Measurements from ENCODE around the gene PRRC2B.

Gene PRRC2B

DNA sequence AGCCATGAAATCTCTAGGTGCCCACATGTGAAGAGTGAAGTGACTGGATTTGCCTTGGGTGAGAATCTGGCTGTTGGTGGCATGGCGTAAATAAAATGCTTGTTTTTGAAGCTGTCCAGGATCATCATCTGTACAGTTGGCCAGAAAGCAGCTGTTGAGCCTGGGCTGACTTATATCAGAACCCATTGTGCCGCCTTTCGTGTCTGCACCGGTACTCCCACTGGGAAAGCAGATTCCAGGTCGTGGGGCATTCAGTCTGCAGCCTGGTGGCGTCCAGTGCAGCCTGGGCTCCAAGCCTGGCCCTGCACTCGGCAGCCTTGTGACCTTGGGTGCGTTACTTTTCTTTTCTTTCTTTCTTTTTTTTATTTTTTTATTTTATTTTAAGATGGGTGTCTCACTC lies 27.8 kb downstream of the PRRC2B start:
- H3K27me3 ChIP-seq (ENCODE audit: low read depth) = no peaks in the 10 kb centered on the region
- H3K36me3 ChIP-seq (replicated peaks) = peaks cover 44% of the 10 kb centered on the region
- no peak for DNase-seq (ENCODE audit: low spot score in 2 of 2)
- peaks cover 21% of the 10 kb centered on the region for H3K4me1 ChIP-seq
- H3K4me3 ChIP-seq = no peak overlapping the region
- in situ Hi-C loops (cut with MboI; ENCODE audit: low sequenced_read_pairs) = no loop called here
- no peaks in the 10 kb centered on the region for H3K9me3 ChIP-seq

DNA sequence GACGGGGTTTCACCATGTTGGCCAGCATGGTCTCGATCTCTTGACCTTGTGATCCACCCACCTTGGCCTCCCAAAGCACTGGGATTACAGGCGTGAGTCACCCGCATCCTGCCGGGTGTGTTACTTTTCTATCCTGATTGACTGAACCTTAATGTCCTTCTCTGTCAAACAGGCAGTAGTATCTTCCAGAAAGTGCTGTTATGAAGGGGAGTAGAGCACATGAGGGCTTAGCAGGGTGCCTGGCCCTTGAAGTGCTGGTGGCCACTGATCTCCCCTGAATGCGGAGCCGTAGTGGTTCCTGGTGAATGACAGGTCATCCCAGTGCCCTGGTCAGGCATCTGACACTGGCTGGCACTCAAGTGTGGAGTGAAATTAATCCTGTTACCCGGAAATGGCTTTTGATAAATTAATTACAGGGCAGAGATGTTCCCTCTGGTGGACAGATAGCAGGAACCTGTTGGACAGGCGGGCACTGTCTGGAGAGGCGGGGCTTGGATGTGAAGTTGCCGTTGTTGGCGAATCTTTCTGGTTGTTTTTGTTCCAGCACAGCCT lies 28.4 kb downstream of the PRRC2B start:
- peaks cover 37% of the 10 kb centered on the region for H3K36me3 ChIP-seq (replicated peaks)
- peaks cover 18% of the 10 kb centered on the region for H3K4me1 ChIP-seq
- in situ Hi-C loops (cut with MboI; ENCODE audit: low sequenced_read_pairs) = no loop called here
- no peak overlapping the region for H3K4me3 ChIP-seq
- H3K9me3 ChIP-seq = no peaks in the 10 kb centered on the region
- DNase-seq (ENCODE audit: low spot score in 2 of 2) = no peak
- H3K27me3 ChIP-seq (ENCODE audit: low read depth) = no peaks in the 10 kb centered on the region

DNA sequence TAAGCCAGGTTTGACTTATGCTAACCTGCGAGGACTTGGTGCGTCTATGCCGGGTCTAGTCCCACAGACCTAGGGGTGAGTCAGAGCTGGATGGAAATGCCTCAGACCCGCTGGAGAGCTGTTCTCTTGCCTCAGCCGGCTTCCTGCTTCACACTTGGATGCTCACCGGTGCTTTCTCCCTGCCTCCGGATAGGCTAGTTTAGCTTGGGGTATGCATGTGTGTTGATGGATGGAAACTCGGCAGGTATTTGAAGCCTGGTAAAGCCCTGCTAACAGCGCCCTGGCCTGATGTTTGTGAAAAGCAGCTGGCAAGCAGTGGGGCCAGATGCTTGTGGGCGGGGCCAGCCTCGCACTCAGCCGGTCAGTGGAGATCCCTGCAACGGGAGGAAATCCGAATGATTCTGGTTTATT lies 29.3 kb downstream of the PRRC2B start:
- Histone ChIP-seq H3K36me3 (replicated peaks) (peaks cover 32% of the 10 kb centered on the region), H3K27me3 (ENCODE audit: low read depth) (no peaks in the 10 kb centered on the region), H3K4me3 (no peak overlapping the region), H3K9me3 (no peaks in the 10 kb centered on the region), H3K4me1 (peaks cover 15% of the 10 kb centered on the region)
- DNase-seq (ENCODE audit: low spot score in 2 of 2) = no peak
- in situ Hi-C loops (cut with MboI; ENCODE audit: low sequenced_read_pairs) = no loop called here

DNA sequence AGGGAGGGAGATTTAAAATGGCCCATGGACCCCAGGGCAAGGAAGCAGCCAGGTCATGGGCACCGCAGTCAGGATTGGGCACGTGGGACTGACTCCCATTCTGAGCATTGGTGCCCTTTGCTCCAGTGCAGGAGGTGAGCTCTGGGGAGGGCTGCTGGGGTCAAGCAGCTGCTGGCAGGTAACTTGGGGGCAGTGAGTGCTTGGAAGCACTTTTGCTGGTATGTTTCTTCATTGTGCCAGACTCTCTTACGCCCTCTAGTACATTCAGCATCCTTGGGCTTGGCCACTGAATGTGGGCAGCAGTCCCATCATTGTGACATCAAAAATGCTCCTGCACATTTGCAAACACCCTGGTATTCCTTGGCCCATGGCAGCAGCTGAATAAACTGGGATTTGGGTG lies 32.7 kb downstream of the PRRC2B start:
- H3K4me1 ChIP-seq = no peaks in the 10 kb centered on the region; the same call in 1 of the 2 replicates
- in situ Hi-C loops (cut with MboI; ENCODE audit: low sequenced_read_pairs) = no loop called here

DNA sequence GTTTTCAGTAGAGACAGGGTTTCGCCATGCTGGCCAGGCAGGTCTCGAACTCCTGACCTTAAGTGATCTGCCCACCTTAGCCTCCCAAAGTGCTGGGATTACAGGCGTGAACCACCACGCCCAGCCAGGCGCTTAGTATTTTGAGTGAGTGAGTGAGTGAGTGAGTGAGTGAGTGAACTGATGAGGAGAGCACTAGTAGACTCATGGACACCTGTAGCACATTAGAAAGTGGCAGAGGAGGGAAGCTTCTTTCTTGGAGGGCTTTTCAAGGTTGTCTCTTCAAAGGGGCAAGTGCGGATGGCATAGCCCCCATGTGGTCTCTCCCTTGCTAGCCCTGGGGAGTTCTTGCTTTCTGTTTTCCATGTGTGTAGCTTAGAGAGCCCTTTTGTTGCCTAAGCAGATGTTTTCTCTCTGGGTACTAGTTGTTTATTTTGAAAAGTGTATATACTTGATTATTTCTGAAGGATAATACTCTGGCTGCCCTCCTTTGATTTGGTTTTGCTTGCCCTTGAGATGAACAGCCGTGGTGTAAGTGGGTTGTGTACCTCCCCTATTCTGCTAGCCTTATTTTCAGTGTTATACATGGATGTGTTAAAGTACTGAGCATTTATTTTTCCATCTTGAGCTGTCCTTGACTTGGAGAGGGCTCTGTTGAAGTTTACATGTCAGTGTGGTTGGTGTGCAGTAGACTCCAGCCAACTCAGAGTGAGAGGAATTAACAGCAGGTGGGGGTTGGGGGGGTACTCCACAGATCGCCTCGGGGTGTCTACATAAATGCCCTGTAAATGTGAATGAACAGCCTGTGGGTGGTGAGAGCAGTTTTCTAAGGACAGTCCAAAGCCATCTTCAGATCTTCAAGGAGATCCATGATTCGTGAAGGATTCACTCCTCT lies 35.5 kb downstream of the PRRC2B start:
- in situ Hi-C loops (cut with MboI; ENCODE audit: low sequenced_read_pairs) = no loop called here
- H3K4me1 ChIP-seq = no peaks in the 10 kb centered on the region; the same call in none of the 2 replicates
- H3K36me3 ChIP-seq (replicated peaks) = peaks cover 54% of the 10 kb centered on the region
- H3K27me3 ChIP-seq (ENCODE audit: low read depth) = no peaks in the 10 kb centered on the region
- H3K4me3 ChIP-seq = no peak overlapping the region
- DNase-seq (ENCODE audit: low spot score in 2 of 2) = no peak
- no peaks in the 10 kb centered on the region for H3K9me3 ChIP-seq

More for the DNA sequence above, 32.7 kb downstream of the PRRC2B start:
- H3K36me3 ChIP-seq (replicated peaks) = peaks cover 42% of the 10 kb centered on the region
- no peaks in the 10 kb centered on the region for H3K27me3 ChIP-seq (ENCODE audit: low read depth)
- DNase-seq (ENCODE audit: low spot score in 2 of 2) = no peak
- H3K4me3 ChIP-seq = no peak overlapping the region
- H3K9me3 ChIP-seq = no peaks in the 10 kb centered on the region

DNA sequence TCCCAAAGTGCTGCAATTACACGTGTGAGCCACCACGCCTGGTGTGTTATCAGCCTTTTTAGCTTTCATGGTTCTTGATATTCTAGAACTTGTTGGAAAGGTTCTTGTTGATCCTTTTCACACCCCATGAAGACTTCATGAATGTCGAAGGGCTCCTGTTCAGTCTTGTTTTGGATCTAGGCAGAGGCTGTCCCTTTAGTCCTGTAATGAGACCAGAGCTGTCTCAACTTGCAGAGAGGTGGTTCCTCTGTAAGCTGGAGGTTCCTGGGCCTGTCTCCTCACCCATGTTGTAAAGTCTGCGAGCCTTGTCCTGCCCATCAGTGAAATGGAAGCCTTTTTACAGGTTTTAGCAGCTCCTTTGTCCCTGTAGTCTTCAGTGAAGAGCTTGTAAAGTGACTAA lies 38.2 kb downstream of the PRRC2B start:
- H3K4me3 ChIP-seq = no peak overlapping the region
- H3K27me3 ChIP-seq (ENCODE audit: low read depth) = no peaks in the 10 kb centered on the region
- DNase-seq (ENCODE audit: low spot score in 2 of 2) = no peak
- in situ Hi-C loops (cut with MboI; ENCODE audit: low sequenced_read_pairs) = no loop called here
- peaks cover 72% of the 10 kb centered on the region for H3K36me3 ChIP-seq (replicated peaks)
- H3K9me3 ChIP-seq = no peaks in the 10 kb centered on the region
- peaks cover 22% of the 10 kb centered on the region for H3K4me1 ChIP-seq

DNA sequence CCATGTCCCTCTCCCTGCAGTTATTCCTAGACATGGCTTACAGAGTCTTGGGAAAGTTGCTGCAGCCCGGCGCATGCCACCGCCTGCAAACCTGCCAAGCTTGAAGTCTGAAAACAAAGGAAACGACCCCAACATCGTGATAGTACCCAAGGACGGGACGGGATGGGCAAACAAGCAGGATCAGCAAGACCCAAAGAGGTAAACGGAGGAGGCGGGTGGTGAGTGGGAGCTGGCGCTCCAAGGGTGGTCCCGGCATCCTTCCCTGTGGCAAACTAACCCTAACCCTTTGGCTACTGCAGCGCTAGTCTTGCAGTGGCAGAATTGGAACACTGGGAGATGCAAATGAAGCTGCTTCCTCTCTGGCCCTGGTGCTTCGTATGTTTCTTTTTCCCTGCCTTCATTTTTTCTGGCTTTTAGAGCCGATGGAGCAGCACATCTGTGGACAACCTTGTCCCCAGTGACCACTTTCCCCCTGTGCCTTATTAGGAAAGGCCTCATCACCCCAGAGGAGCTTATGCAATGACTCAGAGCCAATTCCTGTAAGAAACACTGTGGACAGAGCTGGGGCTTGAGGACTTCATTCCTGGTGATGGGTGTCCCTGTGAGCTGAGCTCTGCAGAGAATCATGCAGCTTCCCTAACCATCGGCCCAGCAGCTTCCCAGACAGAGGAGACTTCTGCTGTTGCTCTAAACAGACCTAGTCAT lies 38.9 kb downstream of the PRRC2B start:
- peaks cover 76% of the 10 kb centered on the region for H3K36me3 ChIP-seq (replicated peaks)
- no peak for DNase-seq (ENCODE audit: low spot score in 2 of 2)
- in situ Hi-C loops (cut with MboI; ENCODE audit: low sequenced_read_pairs) = no loop called here

DNA sequence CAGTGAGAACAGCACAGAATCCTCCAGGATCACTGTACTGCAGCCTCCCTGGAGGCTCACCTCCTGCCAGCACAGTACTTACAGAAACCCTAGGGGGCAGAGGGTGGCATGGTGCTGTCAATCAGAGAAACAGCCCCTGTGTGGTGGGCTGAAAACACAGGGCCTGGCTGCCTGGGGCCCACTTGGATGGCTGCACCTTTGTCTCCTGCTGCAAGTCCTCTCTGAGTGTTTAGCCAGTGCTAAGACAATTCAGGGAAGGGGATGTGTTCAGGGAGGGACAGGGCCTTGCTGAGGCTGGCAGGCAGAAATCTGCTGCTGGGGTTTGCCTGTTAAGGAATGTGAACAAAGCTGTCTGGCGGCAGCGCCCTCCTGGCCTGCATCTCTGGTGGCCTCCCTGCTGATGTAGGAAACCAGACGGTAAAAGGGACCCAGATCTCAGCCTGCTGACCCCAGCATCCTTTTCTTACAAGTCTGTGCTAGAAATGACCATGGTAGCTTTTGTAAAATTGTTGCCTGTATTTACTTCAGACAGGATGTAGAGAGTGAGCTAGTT lies 39.5 kb downstream of the PRRC2B start:
- Histone ChIP-seq H3K27me3 (ENCODE audit: low read depth) (no peaks in the 10 kb centered on the region), H3K36me3 (replicated peaks) (peaks cover 82% of the 10 kb centered on the region), H3K4me1 (peaks cover 26% of the 10 kb centered on the region), H3K9me3 (no peaks in the 10 kb centered on the region), H3K4me3 (no peak overlapping the region)
- no peak for DNase-seq (ENCODE audit: low spot score in 2 of 2)
- in situ Hi-C loops (cut with MboI; ENCODE audit: low sequenced_read_pairs) = no loop called here

More for the DNA sequence above, 38.9 kb downstream of the PRRC2B start:
- Histone ChIP-seq H3K9me3 (no peaks in the 10 kb centered on the region), H3K4me3 (no peak overlapping the region), H3K4me1 (peaks cover 26% of the 10 kb centered on the region), H3K27me3 (ENCODE audit: low read depth) (no peaks in the 10 kb centered on the region)

DNA sequence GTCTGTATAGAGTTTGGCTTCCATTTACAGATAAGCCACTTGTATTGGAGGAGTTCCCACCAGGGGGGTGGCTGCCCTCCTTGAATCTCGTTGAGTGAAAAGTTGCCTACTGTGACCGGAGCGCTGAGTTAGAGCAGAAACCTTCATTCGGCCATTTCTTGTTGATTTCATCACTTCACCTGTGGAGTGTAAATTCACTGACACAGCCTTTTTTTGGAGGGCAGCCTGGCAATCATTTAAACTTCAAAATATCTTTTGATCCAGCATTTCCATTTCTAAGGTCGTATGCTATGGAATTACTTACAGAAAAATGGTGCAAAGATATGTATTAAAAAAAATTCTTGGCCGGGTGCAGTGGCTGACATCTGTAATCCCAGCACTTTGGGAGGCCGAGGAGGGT lies 40.8 kb downstream of the PRRC2B start:
- H3K4me1 ChIP-seq = peaks cover 26% of the 10 kb centered on the region
- in situ Hi-C loops (cut with MboI; ENCODE audit: low sequenced_read_pairs) = no loop called here
- H3K9me3 ChIP-seq = no peaks in the 10 kb centered on the region
- no peak overlapping the region for H3K4me3 ChIP-seq
- H3K36me3 ChIP-seq (replicated peaks) = peaks cover 91% of the 10 kb centered on the region
- no peak for DNase-seq (ENCODE audit: low spot score in 2 of 2)
- no peaks in the 10 kb centered on the region for H3K27me3 ChIP-seq (ENCODE audit: low read depth)

DNA sequence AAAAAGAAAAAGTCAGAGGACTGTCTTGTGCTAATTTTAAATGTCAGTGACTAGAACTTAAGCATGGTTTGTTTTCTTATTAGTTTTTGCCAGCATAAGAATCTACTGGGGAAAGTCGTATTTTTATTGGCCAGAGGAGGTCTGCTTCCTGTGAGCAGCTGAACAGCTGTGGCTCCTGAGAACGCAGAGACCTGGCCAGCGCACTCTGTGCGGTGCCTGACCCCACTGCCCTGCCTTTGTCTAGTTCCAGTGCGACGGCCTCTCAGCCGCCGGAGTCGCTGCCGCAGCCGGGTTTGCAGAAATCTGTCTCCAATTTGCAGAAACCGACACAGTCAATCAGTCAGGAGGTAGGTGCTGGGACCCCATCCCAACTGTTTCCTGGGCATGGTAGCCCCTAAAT lies 42.5 kb downstream of the PRRC2B start:
- peaks cover 91% of the 10 kb centered on the region for H3K36me3 ChIP-seq (replicated peaks)
- H3K9me3 ChIP-seq = no peaks in the 10 kb centered on the region
- no peaks in the 10 kb centered on the region for H3K27me3 ChIP-seq (ENCODE audit: low read depth)
- in situ Hi-C loops (cut with MboI; ENCODE audit: low sequenced_read_pairs) = no loop called here
- no peak overlapping the region for H3K4me3 ChIP-seq
- H3K4me1 ChIP-seq = peaks cover 26% of the 10 kb centered on the region
- DNase-seq (ENCODE audit: low spot score in 2 of 2) = peak in 1 of 2 experiments; percentile 26

DNA sequence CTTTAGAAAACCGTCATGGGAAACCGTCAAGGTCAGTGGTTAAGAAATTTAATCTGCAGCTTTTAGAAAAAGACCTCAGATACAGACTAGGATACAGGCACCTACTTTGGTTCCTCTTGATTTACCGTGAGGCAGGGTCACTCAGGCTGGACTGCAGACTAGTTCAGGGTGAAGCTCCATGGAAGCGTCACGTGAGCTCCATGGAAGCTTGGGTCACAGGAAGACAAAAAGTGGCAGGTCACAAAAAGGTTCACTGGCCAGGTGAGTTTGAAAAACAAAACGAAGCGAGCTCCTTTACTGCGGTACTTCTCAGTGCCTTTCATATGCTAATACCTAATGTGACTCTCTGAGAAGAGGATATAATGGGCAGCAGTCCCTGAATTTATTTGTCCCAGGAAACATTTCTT lies 43.0 kb downstream of the PRRC2B start:
- no peak overlapping the region for H3K4me3 ChIP-seq
- peaks cover 26% of the 10 kb centered on the region for H3K4me1 ChIP-seq
- no peaks in the 10 kb centered on the region for H3K9me3 ChIP-seq
- peak; percentile 36 to 83 for DNase-seq (ENCODE audit: low spot score in 2 of 2)
- in situ Hi-C loops (cut with MboI; ENCODE audit: low sequenced_read_pairs) = no loop called here
- H3K27me3 ChIP-seq (ENCODE audit: low read depth) = no peaks in the 10 kb centered on the region
- peaks cover 93% of the 10 kb centered on the region for H3K36me3 ChIP-seq (replicated peaks)

DNA sequence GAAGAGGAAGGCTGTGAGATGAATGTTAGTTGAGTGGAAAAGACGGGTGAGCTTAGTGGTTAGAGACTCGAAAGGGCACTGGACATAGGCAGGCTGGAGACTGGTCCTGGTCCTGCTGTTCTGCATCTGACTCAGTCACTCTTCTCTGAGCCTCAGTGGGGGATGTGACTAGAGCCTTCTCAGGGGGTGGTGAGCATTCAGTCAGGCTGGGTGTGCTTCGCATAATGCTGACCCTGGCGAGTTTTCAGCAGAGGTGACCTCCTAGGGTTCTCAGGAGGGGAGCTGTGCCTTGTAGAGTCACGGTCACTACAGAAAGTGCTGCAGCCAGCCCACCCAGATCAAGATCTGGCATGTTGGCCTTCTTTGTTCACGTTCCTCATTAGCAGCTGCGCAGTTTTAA lies 44.3 kb downstream of the PRRC2B start:
- H3K4me3 ChIP-seq = no peak overlapping the region
- peaks cover 26% of the 10 kb centered on the region for H3K4me1 ChIP-seq
- peaks cover 91% of the 10 kb centered on the region for H3K36me3 ChIP-seq (replicated peaks)
- no peaks in the 10 kb centered on the region for H3K9me3 ChIP-seq
- no peaks in the 10 kb centered on the region for H3K27me3 ChIP-seq (ENCODE audit: low read depth)
- in situ Hi-C loops (cut with MboI; ENCODE audit: low sequenced_read_pairs) = no loop called here
- no peak for DNase-seq (ENCODE audit: low spot score in 2 of 2)

DNA sequence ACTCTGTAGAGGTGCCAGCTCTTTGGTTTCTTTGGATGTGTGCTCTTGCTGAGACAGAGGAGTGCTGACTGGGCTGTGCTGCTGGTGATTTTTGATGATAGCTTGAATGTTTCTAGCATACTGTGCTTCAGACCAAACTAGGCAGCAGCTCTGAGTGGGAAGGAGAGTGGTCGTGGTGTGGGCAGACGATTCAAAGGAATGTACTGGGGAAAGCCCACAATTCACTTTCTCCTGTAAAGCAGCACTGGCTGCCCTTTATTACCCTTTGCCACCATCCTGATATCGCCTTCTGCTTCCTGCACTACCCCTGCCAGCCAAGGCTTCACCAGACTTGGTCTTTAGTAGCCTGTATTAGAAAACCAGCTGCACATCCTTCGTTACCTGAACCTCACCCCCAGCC lies 45.3 kb downstream of the PRRC2B start:
- Histone ChIP-seq H3K27me3 (ENCODE audit: low read depth) (no peaks in the 10 kb centered on the region), H3K9me3 (no peaks in the 10 kb centered on the region), H3K4me1 (peaks cover 26% of the 10 kb centered on the region), H3K4me3 (no peak overlapping the region), H3K36me3 (replicated peaks) (peaks cover 91% of the 10 kb centered on the region)
- in situ Hi-C loops (cut with MboI; ENCODE audit: low sequenced_read_pairs) = no loop called here
- no peak for DNase-seq (ENCODE audit: low spot score in 2 of 2)

DNA sequence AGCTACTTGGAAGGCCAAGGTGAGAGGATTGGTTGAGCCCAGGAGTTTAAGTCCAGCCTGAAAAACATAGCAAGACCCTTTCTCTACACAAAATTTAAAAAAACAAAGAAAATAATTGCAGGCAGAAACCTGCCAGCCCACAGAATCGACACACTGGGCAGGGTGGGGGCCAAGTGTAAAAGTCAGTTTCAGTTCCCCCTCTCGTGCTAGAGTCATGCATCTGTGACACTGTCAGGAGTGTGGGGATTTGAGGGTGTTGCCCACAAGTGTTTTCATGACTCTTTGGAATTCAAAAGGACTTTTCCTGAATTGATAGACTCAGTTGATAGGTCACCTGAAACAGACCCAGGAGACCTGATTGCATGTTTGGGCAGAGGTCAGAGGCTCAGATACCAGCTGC lies 47.6 kb downstream of the PRRC2B start:
- H3K27me3 ChIP-seq (ENCODE audit: low read depth) = no peaks in the 10 kb centered on the region
- in situ Hi-C loops (cut with MboI; ENCODE audit: low sequenced_read_pairs) = no loop called here
- peaks cover 11% of the 10 kb centered on the region for H3K4me1 ChIP-seq
- H3K4me3 ChIP-seq = no peak overlapping the region
- no peaks in the 10 kb centered on the region for H3K9me3 ChIP-seq
- peaks cover 95% of the 10 kb centered on the region for H3K36me3 ChIP-seq (replicated peaks)
- DNase-seq (ENCODE audit: low spot score in 2 of 2) = no peak

Measured in HAP-1 (cell line).